GOT3 (cell line): ENCODE results near the gene CYP26A1.
"Not testable (repeated sequence)": the region's sequence is repeated elsewhere in the genome, so short reads cannot be mapped to it uniquely, and the experiment has no call there.

Source experiments
- DNase-seq: peaks from one replicate; lab custom pipeline; 2025; ENCODE audit warnings: mixed read lengths; lab: John Stamatoyannopoulos, UW

The CYP26A1 gene

DNA sequence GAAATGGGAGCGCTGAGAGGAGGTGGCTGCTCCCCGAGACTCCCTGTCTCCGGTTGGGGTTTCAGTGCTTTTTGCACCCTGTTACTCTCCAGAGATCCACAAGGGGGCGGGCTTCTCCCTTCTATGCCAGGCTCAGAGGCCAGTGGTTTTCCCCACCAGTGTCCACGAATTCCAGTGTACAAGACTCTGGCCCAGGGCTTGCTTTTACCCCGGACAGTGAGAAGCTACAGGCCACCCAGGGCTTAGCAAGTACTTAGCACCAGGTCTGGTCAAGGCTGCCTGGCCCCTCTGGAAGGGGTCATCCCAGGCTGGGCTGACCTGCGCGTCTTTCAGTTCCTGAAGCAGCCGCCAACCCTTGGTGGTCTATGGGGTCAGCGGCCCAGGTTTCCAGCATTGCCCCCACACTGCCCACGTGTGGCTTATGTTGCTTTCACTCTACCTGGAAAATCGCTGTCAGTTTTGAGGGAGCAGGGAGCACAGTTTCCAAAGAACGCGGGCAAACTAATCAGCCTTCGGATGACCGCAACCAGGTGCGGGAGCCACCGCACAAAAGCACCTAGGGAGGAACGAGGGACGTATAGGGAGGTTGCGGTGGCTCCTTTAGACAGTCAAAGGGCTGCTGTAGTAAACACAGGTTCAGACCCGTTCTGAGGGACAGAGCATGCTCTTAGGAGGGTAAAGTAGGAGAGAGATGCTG, 6.8 kb downstream of the CYP26A1 start:
- no peak for DNase-seq

- DNase-seq, result no peak
These were observed 7.6 kb downstream of the CYP26A1 start for GRCh38 chr10:93081318-93081717.

GRCh38 chr10:93081834-93082233, 8.1 kb downstream of the CYP26A1 start:
- DNase-seq, result no peak

GRCh38 chr10:93083743-93084539, 10.2 kb downstream of the CYP26A1 start:
- DNase-seq, result no peak

DNA sequence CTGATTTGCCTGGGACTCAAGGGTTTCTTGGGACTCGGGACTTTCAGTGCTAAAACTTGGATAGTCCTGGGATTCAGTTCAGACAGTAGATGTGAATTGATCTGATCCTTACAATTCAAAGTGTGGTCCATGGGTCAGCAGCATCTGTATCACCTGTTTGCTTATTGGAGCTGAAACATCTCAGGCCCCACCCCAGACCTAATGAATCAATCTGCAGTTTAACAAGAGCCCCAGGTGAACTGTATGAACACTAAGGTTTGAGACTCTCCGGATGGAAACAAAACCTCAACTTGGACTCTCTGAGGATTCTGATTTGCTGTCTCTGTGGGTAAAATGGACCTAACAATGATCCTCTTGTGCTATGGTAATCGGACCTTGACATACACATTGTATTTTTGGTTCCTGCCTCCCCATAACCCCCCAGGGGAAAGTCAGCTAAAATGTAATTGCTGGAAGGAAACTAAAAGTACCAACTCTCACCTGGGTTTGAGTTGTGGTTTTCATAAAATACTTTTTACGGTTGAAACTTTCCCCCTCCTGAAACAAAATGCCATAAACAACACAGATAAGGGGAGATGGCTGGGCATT, 11.7 kb downstream of the CYP26A1 start:
- no peak for DNase-seq

- no peak for DNase-seq
These were observed 12.6 kb downstream of the CYP26A1 start for GRCh38 chr10:93086289-93086688.

- DNase-seq, result no peak
These were observed 14.2 kb downstream of the CYP26A1 start for GRCh38 chr10:93087846-93088245.

DNA sequence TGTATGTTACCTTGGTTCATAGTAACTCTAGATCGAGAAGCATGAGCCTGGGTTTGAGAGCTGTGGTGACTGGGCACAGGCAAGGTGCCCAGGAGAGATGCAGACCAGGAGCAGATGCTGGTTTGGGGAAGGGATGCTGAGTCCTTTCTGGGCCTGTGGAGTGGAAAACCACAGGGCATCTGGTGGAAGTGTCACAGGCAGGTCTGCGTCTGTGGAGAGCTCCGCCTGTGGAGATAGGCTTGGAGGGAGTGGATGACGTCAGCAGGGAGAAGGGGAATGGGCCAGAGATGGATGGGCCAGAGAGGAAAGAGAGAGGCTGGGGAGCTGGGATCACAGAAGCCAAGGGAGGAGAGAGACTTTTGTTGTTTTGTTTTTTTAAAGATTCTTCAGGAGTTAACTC, 14.8 kb downstream of the CYP26A1 start:
- no peak for DNase-seq

DNA sequence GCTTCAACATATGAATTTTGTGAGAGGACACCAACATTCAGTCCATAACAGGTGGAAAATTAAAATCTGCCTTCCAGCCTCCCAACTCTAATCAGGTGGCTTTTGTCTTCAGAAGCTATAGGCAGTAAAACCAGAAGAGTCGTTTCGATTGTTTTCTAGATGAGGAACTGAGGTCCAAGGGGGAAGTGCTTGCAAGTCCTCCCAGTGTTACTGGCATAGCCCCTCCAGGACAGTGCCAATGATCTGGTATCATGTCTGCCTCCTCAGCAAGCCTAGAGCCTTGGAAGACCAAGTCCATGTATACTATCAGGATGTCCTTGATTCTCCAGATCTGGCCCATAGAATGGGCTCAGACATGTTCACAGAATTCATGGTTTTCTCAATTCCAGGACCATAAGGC, 16.9 kb downstream of the CYP26A1 start:
- DNase-seq, result no peak

DNA sequence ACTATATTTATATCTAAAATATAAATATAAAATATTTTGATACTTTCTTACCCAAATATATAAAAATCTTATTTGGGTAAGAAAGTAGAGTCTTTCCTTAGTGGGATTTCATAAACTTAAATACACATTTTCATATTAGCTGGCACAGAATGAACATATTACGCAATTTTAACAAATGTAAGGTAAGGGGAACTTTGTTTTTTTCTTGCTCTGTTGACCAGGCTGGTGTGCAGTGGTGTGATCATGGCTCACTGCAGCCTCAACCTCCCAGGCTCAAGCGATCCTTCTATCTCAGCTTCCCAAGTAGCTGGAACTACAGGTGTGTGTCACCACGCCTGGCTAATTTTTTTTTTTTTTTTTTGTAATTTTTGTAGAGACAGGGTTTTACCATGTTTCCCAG, 18.3 kb downstream of the CYP26A1 start:
- no peak for DNase-seq

DNA sequence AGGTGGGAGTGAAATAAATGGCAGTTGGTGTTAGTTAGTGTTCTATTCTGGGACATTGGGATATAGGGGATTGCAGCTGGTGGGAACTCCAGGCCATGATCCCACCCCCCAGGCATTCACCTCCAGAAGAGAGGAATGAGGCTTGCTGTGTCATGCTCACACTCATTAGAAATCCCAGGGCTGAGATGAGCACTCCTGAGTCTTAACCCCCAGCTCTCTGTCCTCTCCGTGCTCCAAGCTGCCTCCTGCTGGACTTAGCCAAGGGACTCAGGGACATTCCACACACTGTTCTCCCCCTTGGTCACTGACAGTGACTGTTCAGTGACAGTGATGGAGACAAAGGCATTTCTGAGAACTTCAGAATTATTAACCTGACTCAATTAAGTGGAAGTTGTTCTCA, 21.5 kb downstream of the CYP26A1 start:
- no peak for DNase-seq

- no peak for DNase-seq
These were observed 23.2 kb downstream of the CYP26A1 start for GRCh38 chr10:93096901-93097300.

- DNase-seq, result no peak
These were observed 23.7 kb downstream of the CYP26A1 start for GRCh38 chr10:93097386-93097785.

GRCh38 chr10:93098816-93099215, 25.1 kb downstream of the CYP26A1 start:
- DNase-seq, result no peak

DNA sequence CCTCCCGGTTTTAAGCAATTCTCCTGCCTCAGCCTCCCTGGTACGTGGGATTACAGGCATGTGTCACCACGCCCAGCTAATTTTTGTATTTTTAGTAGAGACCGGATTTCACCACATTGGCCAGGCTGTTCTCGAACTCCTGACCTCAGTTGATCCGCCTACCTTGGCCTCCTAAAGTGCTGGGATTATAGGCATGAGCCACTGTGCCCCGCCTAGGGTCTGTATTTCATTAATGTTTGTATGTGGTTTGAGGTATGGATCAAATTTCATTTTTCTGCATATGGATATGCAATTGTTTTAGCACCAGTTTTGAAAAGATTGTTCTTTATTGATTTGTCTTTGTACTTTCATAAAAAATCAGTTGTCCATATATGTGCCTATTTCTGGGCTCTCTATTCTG, 26.0 kb downstream of the CYP26A1 start:
- no peak for DNase-seq

DNA sequence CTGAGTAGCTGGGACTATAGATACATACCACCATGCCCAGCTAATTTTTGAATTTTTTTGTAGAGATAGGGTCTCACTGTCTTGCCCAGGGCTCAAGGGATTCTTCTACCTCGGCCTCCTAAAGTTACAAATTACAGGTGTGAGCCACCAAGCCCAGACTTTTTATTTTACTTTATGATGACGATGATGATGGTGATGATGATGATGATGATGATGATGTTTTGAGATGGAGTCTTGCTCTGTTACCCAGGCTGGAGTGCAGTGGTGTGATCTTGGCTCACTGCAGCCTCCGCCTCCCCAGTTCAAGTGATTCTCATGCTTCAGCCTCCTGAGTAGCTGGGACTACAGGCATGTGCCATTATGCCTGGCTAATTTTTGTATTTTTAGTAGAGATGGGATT, 27.5 kb downstream of the CYP26A1 start:
- not testable (repeated sequence) for DNase-seq

GRCh38 chr10:93103953-93104352, 30.3 kb downstream of the CYP26A1 start:
- DNase-seq, result no peak

DNA sequence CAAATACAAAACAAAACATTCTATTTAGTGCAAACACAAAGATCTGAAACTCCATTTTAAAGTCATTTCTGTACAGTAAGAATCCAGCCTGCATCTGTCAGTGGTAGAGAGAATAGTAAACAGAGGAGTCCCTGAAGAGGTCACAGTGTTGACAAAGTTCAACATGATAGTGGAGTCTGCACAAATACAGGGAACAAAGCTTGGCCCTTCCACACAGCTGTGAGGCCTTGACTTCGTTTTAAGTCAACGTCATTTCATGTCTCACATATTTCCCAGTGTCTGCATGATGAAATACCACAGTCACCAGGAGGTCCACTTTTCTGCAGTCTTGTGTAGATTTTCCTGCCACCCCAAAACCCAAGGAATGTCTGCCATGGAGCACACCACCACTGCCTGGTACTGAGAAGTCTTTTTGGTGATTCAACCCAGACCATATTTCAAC, 33.0 kb downstream of the CYP26A1 start:
- no peak for DNase-seq

- DNase-seq, result no peak
These were observed 36.9 kb downstream of the CYP26A1 start for GRCh38 chr10:93110472-93111146.

DNA sequence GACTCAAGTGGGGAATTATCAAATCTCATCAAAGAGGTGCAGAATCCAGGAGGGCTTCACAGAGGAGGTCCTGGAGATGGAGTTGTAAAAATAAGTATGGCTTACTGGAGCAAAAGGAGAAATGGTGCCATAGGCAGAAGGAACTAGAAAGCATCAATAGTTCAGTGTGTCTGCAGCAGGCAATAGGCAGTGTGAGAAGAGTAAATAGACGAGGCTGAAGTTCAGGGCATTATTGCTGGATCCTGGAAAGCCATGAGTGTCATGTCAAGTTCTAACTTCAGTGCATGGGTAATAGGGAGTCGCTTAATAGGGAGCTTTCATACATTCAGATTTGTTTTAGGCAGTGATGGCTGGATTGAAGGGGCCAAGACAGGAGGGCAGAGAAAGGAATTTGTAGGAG, 39.3 kb downstream of the CYP26A1 start:
- no peak for DNase-seq

DNA sequence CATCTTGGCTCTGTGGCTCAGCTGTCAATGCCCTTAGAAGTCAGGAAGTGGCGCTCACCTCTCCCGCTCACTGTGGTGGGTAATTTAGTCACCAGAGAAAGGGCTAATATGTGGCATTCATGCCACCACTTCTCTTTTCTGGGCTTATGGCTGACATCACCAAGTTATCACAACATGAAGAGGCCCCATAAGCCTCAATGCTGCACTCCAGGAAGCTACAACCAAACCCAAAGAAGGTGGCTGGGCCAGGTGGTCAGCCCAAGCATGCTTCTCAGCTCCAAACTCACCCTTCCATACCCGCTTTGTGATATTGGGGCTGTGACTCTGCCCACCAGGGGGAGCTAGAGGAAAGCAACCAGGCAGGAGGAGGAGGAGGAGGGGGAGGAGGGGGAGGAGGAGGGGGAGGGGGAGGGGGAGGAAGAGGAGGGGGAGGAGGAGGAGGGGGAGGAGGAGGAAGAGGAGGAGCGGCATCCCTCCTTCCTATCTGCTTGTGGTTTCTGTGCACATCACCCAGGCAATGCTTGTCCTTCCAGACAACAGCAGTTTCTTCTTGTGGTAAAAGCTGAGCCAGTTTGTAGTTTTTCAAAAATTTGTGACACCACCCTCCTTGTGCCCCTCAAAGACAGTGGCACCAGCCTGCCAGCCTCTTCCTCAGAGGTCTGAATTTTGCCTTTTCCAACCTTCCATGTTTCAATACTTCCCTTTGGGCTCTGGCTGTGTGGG, 42.1 kb downstream of the CYP26A1 start:
- DNase-seq, result no peak

DNA sequence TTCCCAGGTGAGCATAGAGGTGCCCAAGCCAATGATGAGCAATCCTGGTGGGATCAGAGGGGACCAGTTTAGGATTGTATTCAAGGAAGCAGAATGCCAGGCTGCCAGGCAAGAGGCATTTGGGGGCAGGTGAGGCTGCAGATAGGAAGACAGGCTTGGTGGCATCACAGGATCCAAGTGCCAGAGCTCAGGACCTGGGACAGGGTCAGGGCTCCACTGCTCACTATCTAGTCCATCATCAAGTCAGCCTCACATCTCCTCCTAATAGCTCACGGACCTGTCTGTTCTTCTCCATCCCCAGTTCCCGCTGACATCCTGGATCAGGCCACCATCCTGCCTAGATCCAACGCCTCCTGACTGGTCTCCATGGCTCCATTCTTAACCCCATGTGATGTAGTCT, 47.6 kb downstream of the CYP26A1 start:
- no peak for DNase-seq
